ENCODE data around the gene DPEP3. TPM values are rescaled to one million over a fixed set of nuclear protein-coding genes. Genes with fewer than 3 reads are reported as not detected.
A peak's percentile ranks its signal among the peaks of the same experiment; 100 is the strongest.
"Not testable (repeated sequence)": the region's sequence is repeated elsewhere in the genome, so short reads cannot be mapped to it uniquely, and the experiment has no call there.

The DPEP3 gene
- total RNA-seq, 6 experiments from 2014 or later = 0.10 TPM; not detected in 5

- intact Hi-C loops (cut with DNase I) = no loop called here
- Histone ChIP-seq H3K27ac (no peak overlapping the region), H3K27me3 (no peaks in the 10 kb centered on the region), H3K4me1 (peaks cover 0 to 19% (median 10%) of the 10 kb centered on the region in 4 donors), H3K9me3 (no peaks in the 10 kb centered on the region), H3K36me3 (no peaks in the 10 kb centered on the region), H3K4me3 (no peak overlapping the region)
- no peak for TF ChIP-seq POLR2A (IDR thresholded peaks at IDR 0.05)
- TF ChIP-seq, protein P1, sequence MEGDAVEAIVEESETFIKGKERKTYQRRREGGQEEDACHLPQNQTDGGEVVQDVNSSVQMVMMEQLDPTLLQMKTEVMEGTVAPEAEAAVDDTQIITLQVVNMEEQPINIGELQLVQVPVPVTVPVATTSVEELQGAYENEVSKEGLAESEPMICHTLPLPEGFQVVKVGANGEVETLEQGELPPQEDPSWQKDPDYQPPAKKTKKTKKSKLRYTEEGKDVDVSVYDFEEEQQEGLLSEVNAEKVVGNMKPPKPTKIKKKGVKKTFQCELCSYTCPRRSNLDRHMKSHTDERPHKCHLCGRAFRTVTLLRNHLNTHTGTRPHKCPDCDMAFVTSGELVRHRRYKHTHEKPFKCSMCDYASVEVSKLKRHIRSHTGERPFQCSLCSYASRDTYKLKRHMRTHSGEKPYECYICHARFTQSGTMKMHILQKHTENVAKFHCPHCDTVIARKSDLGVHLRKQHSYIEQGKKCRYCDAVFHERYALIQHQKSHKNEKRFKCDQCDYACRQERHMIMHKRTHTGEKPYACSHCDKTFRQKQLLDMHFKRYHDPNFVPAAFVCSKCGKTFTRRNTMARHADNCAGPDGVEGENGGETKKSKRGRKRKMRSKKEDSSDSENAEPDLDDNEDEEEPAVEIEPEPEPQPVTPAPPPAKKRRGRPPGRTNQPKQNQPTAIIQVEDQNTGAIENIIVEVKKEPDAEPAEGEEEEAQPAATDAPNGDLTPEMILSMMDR (IDR thresholded peaks at IDR 0.05) = no peak
- DNase-seq (no peak), ATAC-seq (no peak)
- WGBS (ENCODE audit: insufficient coverage, low coverage, low lambda C conversion rate, missing lambda C conversion rate) = no CpG with 5 or more reads among the region's 10 CpGs
These were observed 41.2 kb upstream of the DPEP3 start for GRCh38 chr16:68021490-68021889.

GRCh38 chr16:68019167-68019680, 38.9 kb upstream of the DPEP3 start:
- Histone ChIP-seq H3K9me3 (no peaks in the 10 kb centered on the region), H3K4me3 (no peak overlapping the region), H3K36me3 (no peaks in the 10 kb centered on the region), H3K4me1 (peaks cover 0 to 18% (median 9%) of the 10 kb centered on the region in 4 donors), H3K27me3 (no peaks in the 10 kb centered on the region), H3K27ac (no peak overlapping the region)
- DNase-seq = peak in 1 of 3 donors; percentile 18
- intact Hi-C loops (cut with DNase I) = no loop called here
- TF ChIP-seq, protein P1 (IDR thresholded peaks at IDR 0.05) = no peak
- TF ChIP-seq POLR2A (IDR thresholded peaks at IDR 0.05) = no peak
- no peak for ATAC-seq
- 53% methylated on average over 7 of the region's 8 CpGs for WGBS (ENCODE audit: insufficient coverage, low coverage, low lambda C conversion rate, missing lambda C conversion rate)

GRCh38 chr16:68015681-68016080, 35.4 kb upstream of the DPEP3 start, which contains the start of gene DPEP2NB:
TSS of gene DPEP2NB (minus strand) at chr16:68015911. CDS start at chr16:68015770, 141 bp downstream.
- intact Hi-C loops (cut with DNase I) = no loop called here
- WGBS (ENCODE audit: insufficient coverage, low coverage, low lambda C conversion rate, missing lambda C conversion rate) = 70% methylated on average over 2 of the region's 5 CpGs
- Histone ChIP-seq H3K4me3 (no peak within 1 kb of the TSS), H3K9me3 (no peaks in the 10 kb centered on the region), H3K4me1 (no peaks in the 10 kb centered on the region), H3K27ac (no peak within 1 kb of the TSS), H3K27me3 (no peaks in the 10 kb centered on the region), H3K36me3 (no peaks in the 10 kb centered on the region)
- no peak for DNase-seq
- no peak for ATAC-seq
- TF ChIP-seq, protein P1 (IDR thresholded peaks at IDR 0.05) = no peak
- no peak for TF ChIP-seq POLR2A (IDR thresholded peaks at IDR 0.05)

- peak; percentile 31 to 65 (median 52) for ATAC-seq
- Histone ChIP-seq H3K27me3 (no peaks in the 10 kb centered on the region), H3K9me3 (no peaks in the 10 kb centered on the region), H3K27ac (peak overlapping the region in 1 of 3 donors; percentile 33), H3K4me1 (no peaks in the 10 kb centered on the region), H3K4me3 (no peak overlapping the region), H3K36me3 (no peaks in the 10 kb centered on the region)
- TF ChIP-seq, protein P1 (IDR thresholded peaks at IDR 0.05) = no peak
- no peak for TF ChIP-seq POLR2A (IDR thresholded peaks at IDR 0.05)
- WGBS (ENCODE audit: insufficient coverage, low coverage, low lambda C conversion rate, missing lambda C conversion rate) = 20% methylated on average over 1 of the region's 1 CpG
- no peak for DNase-seq
- intact Hi-C loops (cut with DNase I) = no loop called here
These were observed 33.1 kb upstream of the DPEP3 start for GRCh38 chr16:68013440-68013839.

- H3K27me3 ChIP-seq; H3K4me3 ChIP-seq; DNase-seq; H3K27ac ChIP-seq; H3K4me1 ChIP-seq; ATAC-seq; H3K36me3 ChIP-seq; intact Hi-C loops (cut with DNase I); H3K9me3 ChIP-seq: not testable (repeated sequence)
- 68% methylated on average over 4 of the region's 4 CpGs for WGBS (ENCODE audit: insufficient coverage, low coverage, low lambda C conversion rate, missing lambda C conversion rate)
These were observed 29.6 kb upstream of the DPEP3 start for GRCh38 chr16:68009872-68010271.
